Measurements from ENCODE around the gene ARHGAP45. TPM values are rescaled to one million over a fixed set of nuclear protein-coding genes. Genes with fewer than 3 reads are reported as not detected.
A peak's percentile ranks its signal among the peaks of the same experiment; 100 is the strongest.

ARHGAP45 gene
- total and polyA plus RNA-seq, 9 of the 15 experiments (the other 6 are each of a cell fraction or from before 2014, with no cell fraction given) = 0.08 to 22.1 (median 4.2) TPM

DNA sequence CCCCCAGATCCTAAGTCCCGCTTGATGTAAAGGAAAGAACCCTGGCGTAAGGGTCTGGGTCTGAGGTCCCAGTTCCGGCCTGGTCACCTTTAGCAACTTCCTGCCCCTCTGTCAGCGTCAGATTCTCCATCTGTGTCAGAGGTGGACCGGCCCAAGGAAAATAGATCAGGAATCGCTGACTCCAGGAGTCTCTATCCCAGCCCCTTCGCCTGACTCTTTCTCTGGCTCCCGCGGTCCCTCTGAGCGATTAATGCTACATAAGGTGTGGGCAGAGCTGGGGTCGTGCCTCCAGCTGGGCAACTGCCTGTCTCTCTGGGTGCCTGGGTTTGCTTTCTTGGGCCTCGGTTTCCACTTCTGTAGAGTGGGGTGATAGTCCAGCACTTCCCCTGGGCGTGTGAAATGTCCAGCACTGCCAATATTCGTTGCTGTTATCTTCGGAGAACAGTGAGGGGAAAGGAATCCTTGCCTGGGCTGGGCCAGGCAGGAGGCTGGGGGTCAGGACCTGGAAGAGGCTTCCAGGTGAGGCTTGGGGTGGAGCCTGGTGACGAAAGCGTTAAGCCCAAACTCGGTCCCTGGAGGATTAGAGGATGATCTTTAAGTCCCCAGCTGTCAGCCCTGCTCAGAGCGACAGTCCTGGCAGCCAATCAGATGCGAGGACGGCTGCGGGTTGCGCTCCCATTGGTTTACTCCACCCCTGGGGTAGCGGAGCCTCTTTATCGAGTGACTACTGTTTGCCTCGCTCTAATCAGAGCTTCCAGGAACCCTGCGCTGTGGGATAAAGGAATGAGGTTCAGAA is 26.3 kb upstream of the ARHGAP45 start:
- peaks cover 46% of the 10 kb centered on the region for H3K36me3 ChIP-seq (ENCODE audit: control insufficient read depth, insufficient read depth, low read length)
- no peaks in the 10 kb centered on the region for H3K9me3 ChIP-seq (replicated peaks; ENCODE audit: control insufficient read depth, insufficient read depth, low read depth, low read length)
- no TSS peak for BruUV-seq (replicated peaks)
- peak overlapping the region; percentile 55 for H3K4me3 ChIP-seq
- DNase-seq (ENCODE audit: extremely low read depth in 1 of 4, low spot score in 3 of 4) (peak; percentile 92 to 99 (median 96)), FAIRE-seq (peak; percentile 98), ATAC-seq (peak; percentile 68)
- POLR2A ChIA-PET = interaction anchor here (0.6 to 11.0 kb wide), 8 partner anchors 11 to 228 kb away, joined by 3 to 176 read pairs (median 4); partner anchors contain the start of genes ARHGAP45, CIRBP, CNN2 and RNU6-2
- H3K4me1 ChIP-seq (replicated peaks in 1 of 2; ENCODE audit: control insufficient read depth in 2 of 2, insufficient read depth in 2 of 2, low read length in 2 of 2) = peaks cover 39 to 76% of the 10 kb centered on the region in 2 experiments
- CTCF ChIA-PET (ENCODE audit: low intra/inter-chr PET ratio) = interaction anchor here (1.4 kb wide), 1 partner anchor 119 kb away, joined by 4 read pairs; no protein-coding TSS in a partner anchor
- in situ Hi-C loops (cut with MboI) = no loop called here
- H2AFZ ChIP-seq (ENCODE audit: low read depth, low read length) = peak overlapping the region; percentile 23; the same call in 1 of the 2 replicates
- no peaks in the 10 kb centered on the region for H3K9me1 ChIP-seq (ENCODE audit: control insufficient read depth, insufficient read depth, low read length)
- H3K79me2 ChIP-seq (ENCODE audit: control insufficient read depth, insufficient read depth, low read length) = peaks cover 35% of the 10 kb centered on the region
- H3K27me3 ChIP-seq (ENCODE audit: control insufficient read depth in 2 of 2, insufficient read depth in 2 of 2, low read length in 2 of 2) = no peaks in the 10 kb centered on the region
- H3K27ac ChIP-seq (ENCODE audit: extremely low read depth, low read depth, low read length) = peak overlapping the region; percentile 72
- no peaks in the 10 kb centered on the region for H4K20me1 ChIP-seq (replicated peaks; ENCODE audit: control insufficient read depth, insufficient read depth, low read length)
- 0% methylated on average over 27 of the region's 27 CpGs for WGBS (ENCODE audit: insufficient coverage, low coverage, missing lambda C conversion rate)
- peak overlapping the region; percentile 64 to 91 for H3K9ac ChIP-seq (ENCODE audit: insufficient read depth in 1 of 2, low read depth in 2 of 2, low read length in 2 of 2)
- H3K4me2 ChIP-seq (ENCODE audit: insufficient read depth, low read length) = peak overlapping the region; percentile 92
- intact Hi-C loops (cut with micrococcal nuclease) = loop anchor here (2.0 to 5.0 kb wide), 3 partner anchors 20 to 62 kb away; partner anchors contain the start of genes GPX4, RNU6-2 and TMEM259
- peak; percentile 99 for TF ChIP-seq HDAC2 (IDR thresholded peaks at IDR 0.05)
- peak; percentile 99 for TF ChIP-seq SMARCA5 (IDR thresholded peaks at IDR 0.05)
- TF ChIP-seq, protein P1, sequence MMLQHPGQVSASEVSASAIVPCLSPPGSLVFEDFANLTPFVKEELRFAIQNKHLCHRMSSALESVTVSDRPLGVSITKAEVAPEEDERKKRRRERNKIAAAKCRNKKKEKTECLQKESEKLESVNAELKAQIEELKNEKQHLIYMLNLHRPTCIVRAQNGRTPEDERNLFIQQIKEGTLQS (IDR thresholded peaks at IDR 0.05) = peak; percentile 45; the same call in 1 of the 2 replicates
- TF ChIP-seq, protein P1 (CRISPR knock-in tag; conservative IDR thresholded peaks at IDR 0.05) = no peak
- TF ChIP-seq ZEB2 (IDR thresholded peaks at IDR 0.05) = peak; percentile 83
- TF ChIP-seq RHOXF2B (CRISPR knock-in tag; conservative IDR thresholded peaks at IDR 0.05) = no peak
- TF ChIP-seq MEIS2 (IDR thresholded peaks at IDR 0.05; ENCODE audit: partially characterized antibody) = peak; percentile 89
- TF ChIP-seq ARNT (IDR thresholded peaks at IDR 0.05) = peak in 1 of 2 experiments; percentile 68; a peak in 2 of 4 replicates
- TF ChIP-seq, protein P2, sequence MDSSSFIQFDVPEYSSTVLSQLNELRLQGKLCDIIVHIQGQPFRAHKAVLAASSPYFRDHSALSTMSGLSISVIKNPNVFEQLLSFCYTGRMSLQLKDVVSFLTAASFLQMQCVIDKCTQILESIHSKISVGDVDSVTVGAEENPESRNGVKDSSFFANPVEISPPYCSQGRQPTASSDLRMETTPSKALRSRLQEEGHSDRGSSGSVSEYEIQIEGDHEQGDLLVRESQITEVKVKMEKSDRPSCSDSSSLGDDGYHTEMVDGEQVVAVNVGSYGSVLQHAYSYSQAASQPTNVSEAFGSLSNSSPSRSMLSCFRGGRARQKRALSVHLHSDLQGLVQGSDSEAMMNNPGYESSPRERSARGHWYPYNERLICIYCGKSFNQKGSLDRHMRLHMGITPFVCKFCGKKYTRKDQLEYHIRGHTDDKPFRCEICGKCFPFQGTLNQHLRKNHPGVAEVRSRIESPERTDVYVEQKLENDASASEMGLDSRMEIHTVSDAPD (CRISPR knock-in tag; IDR thresholded peaks at IDR 0.05) = no peak
- 0 out of 2 replicates have a peak, but pooled peaks have one; percentile 52 for TF ChIP-seq ETV5 (CRISPR knock-in tag; IDR thresholded peaks at IDR 0.05; ENCODE audit: low read depth)
- TF ChIP-seq, protein P3, sequence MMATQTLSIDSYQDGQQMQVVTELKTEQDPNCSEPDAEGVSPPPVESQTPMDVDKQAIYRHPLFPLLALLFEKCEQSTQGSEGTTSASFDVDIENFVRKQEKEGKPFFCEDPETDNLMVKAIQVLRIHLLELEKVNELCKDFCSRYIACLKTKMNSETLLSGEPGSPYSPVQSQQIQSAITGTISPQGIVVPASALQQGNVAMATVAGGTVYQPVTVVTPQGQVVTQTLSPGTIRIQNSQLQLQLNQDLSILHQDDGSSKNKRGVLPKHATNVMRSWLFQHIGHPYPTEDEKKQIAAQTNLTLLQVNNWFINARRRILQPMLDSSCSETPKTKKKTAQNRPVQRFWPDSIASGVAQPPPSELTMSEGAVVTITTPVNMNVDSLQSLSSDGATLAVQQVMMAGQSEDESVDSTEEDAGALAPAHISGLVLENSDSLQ (IDR thresholded peaks at IDR 0.05) = peak; percentile 100
- no peak for TF ChIP-seq SMARCC2 (IDR thresholded peaks at IDR 0.05; ENCODE audit: low read depth)
- TF ChIP-seq ZNF717 (CRISPR knock-in tag; IDR thresholded peaks at IDR 0.05) = no peak
- TF ChIP-seq MECOM (CRISPR knock-in tag; IDR thresholded peaks at IDR 0.05) = peak; percentile 43; the same call in 1 of the 2 replicates
- TF ChIP-seq MXI1 (IDR thresholded peaks at IDR 0.05; ENCODE audit: low read depth, low read length) = 0 out of 2 replicates have a peak, but pooled peaks have one; percentile 13
- TF ChIP-seq, protein P4, sequence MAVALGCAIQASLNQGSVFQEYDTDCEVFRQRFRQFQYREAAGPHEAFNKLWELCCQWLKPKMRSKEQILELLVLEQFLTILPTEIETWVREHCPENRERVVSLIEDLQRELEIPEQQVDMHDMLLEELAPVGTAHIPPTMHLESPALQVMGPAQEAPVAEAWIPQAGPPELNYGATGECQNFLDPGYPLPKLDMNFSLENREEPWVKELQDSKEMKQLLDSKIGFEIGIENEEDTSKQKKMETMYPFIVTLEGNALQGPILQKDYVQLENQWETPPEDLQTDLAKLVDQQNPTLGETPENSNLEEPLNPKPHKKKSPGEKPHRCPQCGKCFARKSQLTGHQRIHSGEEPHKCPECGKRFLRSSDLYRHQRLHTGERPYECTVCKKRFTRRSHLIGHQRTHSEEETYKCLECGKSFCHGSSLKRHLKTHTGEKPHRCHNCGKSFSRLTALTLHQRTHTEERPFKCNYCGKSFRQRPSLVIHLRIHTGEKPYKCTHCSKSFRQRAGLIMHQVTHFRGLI (CRISPR knock-in tag; IDR thresholded peaks at IDR 0.05) = no peak
- no peak for TF ChIP-seq ZC3H8 (IDR thresholded peaks at IDR 0.05)
